ENCODE data around the gene DUS1L. TPM values are rescaled to one million over a fixed set of nuclear protein-coding genes. Genes with fewer than 3 reads are reported as not detected.

DUS1L gene
- total and polyA plus RNA-seq, 2 donors (not counting 1 experiment from before 2014, with no cell fraction given) = 109 to 241 TPM

GRCh38 chr17:82085031-82085861 lies 19.6 kb upstream of the DUS1L start:
- Histone ChIP-seq H3K27me3 (replicated peaks in 1 of 4; ENCODE audit: control extremely low read depth in 1 of 4, control insufficient read depth in 3 of 4, insufficient read depth in 4 of 4, low read length in 3 of 4) (no peaks in the 10 kb centered on the region), H3K9ac (ENCODE audit: low read length) (no peak overlapping the region), H3K4me2 (replicated peaks; ENCODE audit: low read depth, low read length, poor library complexity, severe bottlenecking) (no peak overlapping the region), H3K79me2 (ENCODE audit: control insufficient read depth, insufficient read depth, low read length) (no peaks in the 10 kb centered on the region), H2AFZ (ENCODE audit: insufficient read depth, low read depth, low read length, poor library complexity, severe bottlenecking) (no peak overlapping the region), H4K20me1 (ENCODE audit: control insufficient read depth, insufficient read depth, low read length, poor library complexity, severe bottlenecking) (no peaks in the 10 kb centered on the region), H3K36me3 (replicated peaks in 1 of 2; ENCODE audit: control extremely low read depth in 1 of 2, control insufficient read depth in 1 of 2, extremely low read depth in 1 of 2, insufficient read depth in 2 of 2, low read length in 1 of 2) (peaks cover 0 to 74% of the 10 kb centered on the region in 2 experiments), H3K4me3 (ENCODE audit: control extremely low read depth in 1 of 5, extremely low read depth in 1 of 5, insufficient read depth in 1 of 5, low read depth in 2 of 5, low read length in 4 of 5) (no peak overlapping the region), H3K4me1 (ENCODE audit: control insufficient read depth in 2 of 2, insufficient read depth in 2 of 2, low read length in 2 of 2) (no peaks in the 10 kb centered on the region), H3K9me3 (ENCODE audit: control extremely low read depth in 1 of 3, control insufficient read depth in 2 of 3, insufficient read depth in 1 of 3, low read length in 2 of 3) (no peaks in the 10 kb centered on the region), H3K27ac (ENCODE audit: low read length in 2 of 2) (no peak overlapping the region)
- no peaks in the 10 kb centered on the region for H3K4me1 Mint-ChIP-seq
- ChIA-PET CTCF (no interaction called here), POLR2A (no interaction called here)
- no peak overlapping the region for H3K4me3 Mint-ChIP-seq
- no peak for DNase-seq
- intact Hi-C loops (cut with micrococcal nuclease) = no loop called here
- no peak for ATAC-seq (ENCODE audit: low read depth)
- WGBS (ENCODE audit: insufficient coverage) = 96% methylated on average over 46 of the region's 49 CpGs
- no peaks in the 10 kb centered on the region for H3K9me3 Mint-ChIP-seq (ENCODE audit: insufficient read depth)
- no peaks in the 10 kb centered on the region for H3K27me3 Mint-ChIP-seq
- no peak for TF ChIP-seq CTCF (IDR thresholded peaks at IDR 0.05)
- no peak for TF ChIP-seq EZH2 (IDR thresholded peaks at IDR 0.05; ENCODE audit: borderline replicate concordance, insufficient read depth, low read depth, low read length, poor library complexity, severe bottlenecking)
- no peak overlapping the region for H3K27ac Mint-ChIP-seq

- Histone ChIP-seq H3K9me3 (ENCODE audit: control extremely low read depth in 1 of 3, control insufficient read depth in 2 of 3, insufficient read depth in 1 of 3, low read length in 2 of 3) (no peaks in the 10 kb centered on the region), H3K36me3 (replicated peaks in 1 of 2; ENCODE audit: control extremely low read depth in 1 of 2, control insufficient read depth in 1 of 2, extremely low read depth in 1 of 2, insufficient read depth in 2 of 2, low read length in 1 of 2) (peaks cover 0 to 72% of the 10 kb centered on the region in 2 experiments), H3K27me3 (replicated peaks in 1 of 4; ENCODE audit: control extremely low read depth in 1 of 4, control insufficient read depth in 3 of 4, insufficient read depth in 4 of 4, low read length in 3 of 4) (no peaks in the 10 kb centered on the region), H3K4me1 (ENCODE audit: control insufficient read depth in 2 of 2, insufficient read depth in 2 of 2, low read length in 2 of 2) (no peaks in the 10 kb centered on the region), H3K4me2 (replicated peaks; ENCODE audit: low read depth, low read length, poor library complexity, severe bottlenecking) (no peak overlapping the region), H3K79me2 (ENCODE audit: control insufficient read depth, insufficient read depth, low read length) (no peaks in the 10 kb centered on the region), H3K9ac (ENCODE audit: low read length) (no peak overlapping the region), H4K20me1 (ENCODE audit: control insufficient read depth, insufficient read depth, low read length, poor library complexity, severe bottlenecking) (no peaks in the 10 kb centered on the region), H2AFZ (ENCODE audit: insufficient read depth, low read depth, low read length, poor library complexity, severe bottlenecking) (no peak overlapping the region), H3K4me3 (ENCODE audit: control extremely low read depth in 1 of 5, extremely low read depth in 1 of 5, insufficient read depth in 1 of 5, low read depth in 2 of 5, low read length in 4 of 5) (no peak overlapping the region), H3K27ac (ENCODE audit: low read length in 2 of 2) (no peak overlapping the region)
- Mint-ChIP-seq H3K4me3 (no peak overlapping the region), H3K27me3 (no peaks in the 10 kb centered on the region), H3K4me1 (no peaks in the 10 kb centered on the region), H3K9me3 (ENCODE audit: insufficient read depth) (no peaks in the 10 kb centered on the region), H3K27ac (no peak overlapping the region)
- ChIA-PET POLR2A (no interaction called here), CTCF (no interaction called here)
- no peak for DNase-seq
- intact Hi-C loops (cut with micrococcal nuclease) = no loop called here
- WGBS (ENCODE audit: insufficient coverage) = 94% methylated on average over 30 of the region's 31 CpGs
- no peak for ATAC-seq (ENCODE audit: low read depth)
- TF ChIP-seq CTCF (IDR thresholded peaks at IDR 0.05) (no peak), EZH2 (IDR thresholded peaks at IDR 0.05; ENCODE audit: borderline replicate concordance, insufficient read depth, low read depth, low read length, poor library complexity, severe bottlenecking) (no peak)
Measured at GRCh38 chr17:82084373-82085030, 18.9 kb upstream of the DUS1L start.
